NCI-H187 (cell line): ENCODE results near the gene MISP3.

Experiments used
- DNase-seq, 2 experiments: peaks; one replicate each; lab custom pipeline; 2025; lab: John Stamatoyannopoulos, UW

Gene MISP3

GRCh38 chr19:14122924-14123323 is 50.3 kb downstream of the MISP3 start:
- DNase-seq, result no peak
